Measurements from ENCODE around the gene C20orf144.
"Not testable (repeated sequence)": the region's sequence is repeated elsewhere in the genome, so short reads cannot be mapped to it uniquely, and the experiment has no call there.

Gene C20orf144

GRCh38 chr20:33662172-33662571 lies at the start of gene C20orf144:
C20orf144 (plus strand) TSS chr20:33662327; CDS start chr20:33662346, 19 bp downstream.
- peaks cover 16% of the 10 kb centered on the region for H3K4me1 ChIP-seq (ENCODE audit: control insufficient read depth, insufficient read depth, low read length)
- peaks cover 11% of the 10 kb centered on the region for H3K36me3 ChIP-seq (ENCODE audit: control insufficient read depth, insufficient read depth, low read length)
- H3K4me3 ChIP-seq (ENCODE audit: low read length), result peak within 1 kb of the TSS; percentile 89
- peak within 1 kb of the TSS; percentile 91 for H3K27ac ChIP-seq (ENCODE audit: low read depth, low read length)
- peak within 1 kb of the TSS; percentile 40 for H3K9ac ChIP-seq (ENCODE audit: low read length)
- H3K27me3 ChIP-seq (ENCODE audit: control insufficient read depth, insufficient read depth, low read length), result no peaks in the 10 kb centered on the region

DNA sequence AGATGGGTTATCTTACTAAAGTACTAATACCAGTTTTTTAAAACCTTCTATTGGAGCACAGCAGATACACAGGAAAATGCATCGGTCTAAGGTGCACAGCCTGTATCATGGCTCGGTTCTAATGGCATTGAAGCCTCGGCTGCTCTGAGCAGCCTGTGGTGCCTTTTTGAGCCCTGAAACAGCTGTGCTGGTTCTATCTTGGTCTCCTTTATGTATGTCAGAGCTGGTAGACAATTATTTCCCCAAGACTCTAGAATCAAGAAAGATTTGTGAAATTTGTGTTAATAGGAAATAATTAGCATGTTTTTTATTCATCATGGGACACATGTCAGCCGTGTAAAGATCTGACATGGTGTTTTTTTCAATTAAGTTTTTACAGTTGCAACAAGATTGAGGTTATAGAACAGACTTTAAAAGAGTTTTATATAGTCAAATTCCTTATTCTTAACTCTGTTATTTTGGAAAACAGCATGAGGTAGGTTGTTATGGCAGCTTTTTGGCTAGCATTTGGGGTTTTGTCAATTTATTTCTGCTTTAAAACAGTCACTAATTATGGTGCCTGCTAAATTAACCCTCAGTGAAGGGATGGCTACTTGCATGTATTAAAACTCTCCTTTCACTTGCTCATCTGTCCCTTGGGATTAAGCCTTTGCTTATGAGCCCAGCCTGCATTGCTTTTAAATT lies 40.3 kb upstream of the C20orf144 start:
- Histone ChIP-seq H3K4me3 (ENCODE audit: low read length) (no peak overlapping the region), H3K27ac (ENCODE audit: low read depth, low read length) (no peak overlapping the region), H3K9ac (ENCODE audit: low read length) (no peak overlapping the region), H3K36me3 (ENCODE audit: control insufficient read depth, insufficient read depth, low read length) (peaks cover 9% of the 10 kb centered on the region), H3K4me1 (ENCODE audit: control insufficient read depth, insufficient read depth, low read length) (no peaks in the 10 kb centered on the region), H3K27me3 (ENCODE audit: control insufficient read depth, insufficient read depth, low read length) (no peaks in the 10 kb centered on the region)

- Histone ChIP-seq H3K36me3 (ENCODE audit: control insufficient read depth, insufficient read depth, low read length) (peaks cover 9% of the 10 kb centered on the region), H3K9ac (ENCODE audit: low read length) (no peak overlapping the region), H3K4me3 (ENCODE audit: low read length) (no peak overlapping the region), H3K27ac (ENCODE audit: low read depth, low read length) (no peak overlapping the region), H3K27me3 (ENCODE audit: control insufficient read depth, insufficient read depth, low read length) (no peaks in the 10 kb centered on the region), H3K4me1 (ENCODE audit: control insufficient read depth, insufficient read depth, low read length) (no peaks in the 10 kb centered on the region)
These were observed 39.3 kb upstream of the C20orf144 start for GRCh38 chr20:33622705-33623365.

- Histone ChIP-seq H3K4me3 (ENCODE audit: low read length) (no peak overlapping the region), H3K27ac (ENCODE audit: low read depth, low read length) (no peak overlapping the region), H3K9ac (ENCODE audit: low read length) (no peak overlapping the region), H3K27me3 (ENCODE audit: control insufficient read depth, insufficient read depth, low read length) (no peaks in the 10 kb centered on the region), H3K36me3 (ENCODE audit: control insufficient read depth, insufficient read depth, low read length) (peaks cover 17% of the 10 kb centered on the region), H3K4me1 (ENCODE audit: control insufficient read depth, insufficient read depth, low read length) (no peaks in the 10 kb centered on the region)
These were observed 37.7 kb upstream of the C20orf144 start for GRCh38 chr20:33624399-33624798.

- H3K36me3 ChIP-seq (ENCODE audit: control insufficient read depth, insufficient read depth, low read length), result peaks cover 28% of the 10 kb centered on the region
- no peak overlapping the region for H3K4me3 ChIP-seq (ENCODE audit: low read length)
- no peak overlapping the region for H3K9ac ChIP-seq (ENCODE audit: low read length)
- H3K27ac ChIP-seq (ENCODE audit: low read depth, low read length), result no peak overlapping the region
- no peaks in the 10 kb centered on the region for H3K27me3 ChIP-seq (ENCODE audit: control insufficient read depth, insufficient read depth, low read length)
- no peaks in the 10 kb centered on the region for H3K4me1 ChIP-seq (ENCODE audit: control insufficient read depth, insufficient read depth, low read length)
These were observed 35.9 kb upstream of the C20orf144 start for GRCh38 chr20:33626190-33626589.

GRCh38 chr20:33627577-33628216 lies 34.4 kb upstream of the C20orf144 start:
- no peak overlapping the region for H3K9ac ChIP-seq (ENCODE audit: low read length)
- H3K4me3 ChIP-seq (ENCODE audit: low read length), result no peak overlapping the region
- H3K27me3 ChIP-seq (ENCODE audit: control insufficient read depth, insufficient read depth, low read length), result no peaks in the 10 kb centered on the region
- no peak overlapping the region for H3K27ac ChIP-seq (ENCODE audit: low read depth, low read length)
- no peaks in the 10 kb centered on the region for H3K4me1 ChIP-seq (ENCODE audit: control insufficient read depth, insufficient read depth, low read length)
- peaks cover 31% of the 10 kb centered on the region for H3K36me3 ChIP-seq (ENCODE audit: control insufficient read depth, insufficient read depth, low read length)

DNA sequence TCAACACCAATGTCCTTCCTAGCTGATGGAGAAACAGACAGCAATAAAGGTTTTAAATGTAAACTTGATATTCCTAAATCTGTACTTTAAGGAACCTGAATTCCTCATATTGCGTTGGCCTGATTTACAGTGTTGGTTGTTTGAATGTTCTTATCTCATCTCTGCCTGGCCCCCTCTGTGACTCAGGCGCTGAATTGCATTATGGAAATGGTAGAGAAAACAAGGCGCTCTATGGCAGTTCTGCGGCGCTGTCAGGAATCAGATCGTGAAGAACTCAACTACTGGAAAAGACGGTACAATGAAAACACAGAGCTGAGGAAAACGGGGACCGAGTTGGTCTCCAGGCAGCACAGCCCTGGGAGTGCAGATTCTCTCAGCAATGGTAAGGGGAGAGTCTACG lies 32.6 kb upstream of the C20orf144 start:
- Histone ChIP-seq H3K27me3 (ENCODE audit: control insufficient read depth, insufficient read depth, low read length) (no peaks in the 10 kb centered on the region), H3K36me3 (ENCODE audit: control insufficient read depth, insufficient read depth, low read length) (peaks cover 26% of the 10 kb centered on the region), H3K4me3 (ENCODE audit: low read length) (no peak overlapping the region), H3K27ac (ENCODE audit: low read depth, low read length) (no peak overlapping the region), H3K4me1 (ENCODE audit: control insufficient read depth, insufficient read depth, low read length) (no peaks in the 10 kb centered on the region), H3K9ac (ENCODE audit: low read length) (no peak overlapping the region)

DNA sequence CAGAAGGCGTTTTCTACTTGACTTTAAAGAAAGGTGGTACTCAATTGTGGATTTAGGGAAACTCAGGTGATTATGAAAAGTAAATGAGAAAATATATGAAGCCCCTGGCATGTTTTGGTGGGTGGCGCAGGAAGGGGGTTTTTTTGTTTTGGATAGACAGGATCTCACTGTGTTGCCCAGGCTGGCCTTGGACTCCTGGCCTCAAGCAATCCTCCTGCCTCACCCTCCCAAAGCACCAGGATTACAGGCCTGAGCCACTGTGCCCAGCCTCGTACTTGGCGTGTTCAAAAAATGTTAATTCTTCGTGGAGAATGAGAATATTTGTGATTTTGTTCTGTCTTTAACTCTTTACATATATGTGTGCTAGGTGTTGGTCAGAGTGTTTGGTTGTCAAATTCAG lies 32.1 kb upstream of the C20orf144 start:
- no peak overlapping the region for H3K9ac ChIP-seq (ENCODE audit: low read length)
- no peaks in the 10 kb centered on the region for H3K4me1 ChIP-seq (ENCODE audit: control insufficient read depth, insufficient read depth, low read length)
- no peak overlapping the region for H3K4me3 ChIP-seq (ENCODE audit: low read length)
- H3K27ac ChIP-seq (ENCODE audit: low read depth, low read length), result no peak overlapping the region
- peaks cover 26% of the 10 kb centered on the region for H3K36me3 ChIP-seq (ENCODE audit: control insufficient read depth, insufficient read depth, low read length)
- no peaks in the 10 kb centered on the region for H3K27me3 ChIP-seq (ENCODE audit: control insufficient read depth, insufficient read depth, low read length)

GRCh38 chr20:33630507-33630906 lies 31.6 kb upstream of the C20orf144 start:
- no peaks in the 10 kb centered on the region for H3K27me3 ChIP-seq (ENCODE audit: control insufficient read depth, insufficient read depth, low read length)
- H3K27ac ChIP-seq (ENCODE audit: low read depth, low read length), result no peak overlapping the region
- H3K4me3 ChIP-seq (ENCODE audit: low read length), result no peak overlapping the region
- no peaks in the 10 kb centered on the region for H3K4me1 ChIP-seq (ENCODE audit: control insufficient read depth, insufficient read depth, low read length)
- H3K9ac ChIP-seq (ENCODE audit: low read length), result no peak overlapping the region
- peaks cover 25% of the 10 kb centered on the region for H3K36me3 ChIP-seq (ENCODE audit: control insufficient read depth, insufficient read depth, low read length)

GRCh38 chr20:33631910-33632309 lies 30.2 kb upstream of the C20orf144 start:
- not testable (repeated sequence) for H3K9ac ChIP-seq (ENCODE audit: low read length); H3K27ac ChIP-seq (ENCODE audit: low read depth, low read length); H3K27me3 ChIP-seq (ENCODE audit: control insufficient read depth, insufficient read depth, low read length); H3K4me3 ChIP-seq (ENCODE audit: low read length); H3K4me1 ChIP-seq (ENCODE audit: control insufficient read depth, insufficient read depth, low read length)
- H3K36me3 ChIP-seq (ENCODE audit: control insufficient read depth, insufficient read depth, low read length), result peaks cover 29% of the 10 kb centered on the region

DNA sequence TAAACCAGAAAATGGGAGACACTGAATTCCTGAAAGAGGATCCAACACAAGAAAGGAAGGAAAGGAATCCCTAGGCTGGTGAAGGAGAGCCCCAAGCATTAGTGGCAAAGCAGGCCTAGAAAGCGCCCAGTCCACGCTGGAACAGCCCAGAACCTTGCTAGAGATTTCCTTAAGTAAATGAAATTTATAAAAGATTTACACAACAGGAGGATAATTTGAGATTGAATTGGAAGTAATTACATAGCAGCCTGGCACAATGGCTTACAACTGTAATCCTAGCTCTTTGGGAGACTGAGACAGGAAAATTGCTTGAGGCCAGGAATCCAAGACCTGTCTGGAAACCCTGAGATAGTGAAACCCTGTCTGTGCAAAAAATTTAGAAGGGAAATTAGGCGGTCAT lies 26.8 kb upstream of the C20orf144 start:
- Histone ChIP-seq H3K9ac (ENCODE audit: low read length) (no peak overlapping the region), H3K4me3 (ENCODE audit: low read length) (no peak overlapping the region), H3K4me1 (ENCODE audit: control insufficient read depth, insufficient read depth, low read length) (no peaks in the 10 kb centered on the region), H3K27me3 (ENCODE audit: control insufficient read depth, insufficient read depth, low read length) (no peaks in the 10 kb centered on the region), H3K27ac (ENCODE audit: low read depth, low read length) (no peak overlapping the region), H3K36me3 (ENCODE audit: control insufficient read depth, insufficient read depth, low read length) (peaks cover 32% of the 10 kb centered on the region)

DNA sequence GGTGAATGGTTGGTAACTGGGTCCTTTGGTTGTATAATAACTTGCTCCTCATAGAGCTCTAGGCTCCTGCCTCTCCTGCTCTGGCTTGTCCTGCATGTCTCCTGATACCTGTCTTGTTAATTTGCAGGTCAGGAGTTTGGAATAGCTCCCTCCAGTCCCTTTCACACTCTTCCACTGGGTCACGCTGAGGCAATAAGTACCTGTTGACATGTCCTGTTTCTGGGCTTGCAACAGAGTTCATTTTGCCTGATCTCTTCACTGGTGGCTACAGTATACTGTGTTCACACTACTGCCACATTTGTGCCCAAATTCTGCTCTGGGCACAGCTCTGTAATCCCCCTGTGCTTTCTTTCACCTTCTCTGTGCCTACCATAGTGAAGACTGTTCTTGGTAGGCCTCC lies 25.4 kb upstream of the C20orf144 start:
- H3K4me3 ChIP-seq (ENCODE audit: low read length), result no peak overlapping the region
- H3K36me3 ChIP-seq (ENCODE audit: control insufficient read depth, insufficient read depth, low read length), result peaks cover 23% of the 10 kb centered on the region
- no peaks in the 10 kb centered on the region for H3K4me1 ChIP-seq (ENCODE audit: control insufficient read depth, insufficient read depth, low read length)
- H3K9ac ChIP-seq (ENCODE audit: low read length), result no peak overlapping the region
- H3K27ac ChIP-seq (ENCODE audit: low read depth, low read length), result no peak overlapping the region
- no peaks in the 10 kb centered on the region for H3K27me3 ChIP-seq (ENCODE audit: control insufficient read depth, insufficient read depth, low read length)
